ENCODE measurements around the gene GRAMD4.

GRAMD4 gene

GRCh38 chr22:46605117-46605516 lies 15.1 kb upstream of the GRAMD4 start:
- no peak overlapping the region for H3K4me3 ChIP-seq (ENCODE audit: low read length)

GRCh38 chr22:46606886-46607285 lies 13.3 kb upstream of the GRAMD4 start:
- Histone ChIP-seq H3K4me2 (ENCODE audit: low read depth, low read length) (no peak overlapping the region), H3K36me3 (replicated peaks; ENCODE audit: insufficient read depth, low read length) (no peaks in the 10 kb centered on the region), H3K79me2 (ENCODE audit: low read length) (no peaks in the 10 kb centered on the region), H3F3A (ENCODE audit: insufficient read depth, low read length) (no peaks in the 10 kb centered on the region), H3K9me2 (replicated peaks; ENCODE audit: insufficient read depth, low read length) (no peaks in the 10 kb centered on the region), H3K9me3 (replicated peaks; ENCODE audit: insufficient read depth, low read length) (no peaks in the 10 kb centered on the region), H3K27me3 (replicated peaks; ENCODE audit: insufficient read depth, low read length) (no peaks in the 10 kb centered on the region), H3K4me3 (ENCODE audit: low read length) (no peak overlapping the region), H3K27ac (ENCODE audit: low read length) (no peak overlapping the region), H4K20me1 (ENCODE audit: insufficient read depth, low read length) (no peaks in the 10 kb centered on the region), H2AFZ (ENCODE audit: low read length) (no peak overlapping the region), H3K9ac (ENCODE audit: low read length) (no peak overlapping the region), H3K4me1 (ENCODE audit: low read length) (no peaks in the 10 kb centered on the region)
- DNase-seq = no peak
- TF ChIP-seq CTCF (IDR thresholded peaks at IDR 0.05; ENCODE audit: low read length) (no peak), EZH2 (optimal IDR thresholded peaks at IDR 0.05; ENCODE audit: low read depth, low read length) (no peak), EZH2phosphoT487 (IDR thresholded peaks at IDR 0.05; ENCODE audit: low read length) (no peak)

More at GRCh38 chr22:46605117-46605516, 15.1 kb upstream of the GRAMD4 start:
- H3K79me2 ChIP-seq (ENCODE audit: low read length) = no peaks in the 10 kb centered on the region
- H3K27ac ChIP-seq (ENCODE audit: low read length) = no peak overlapping the region
- H3K9me3 ChIP-seq (replicated peaks; ENCODE audit: insufficient read depth, low read length) = no peaks in the 10 kb centered on the region
- H3K9me2 ChIP-seq (replicated peaks; ENCODE audit: insufficient read depth, low read length) = no peaks in the 10 kb centered on the region
- DNase-seq = no peak
- H3K4me1 ChIP-seq (ENCODE audit: low read length) = no peaks in the 10 kb centered on the region
- no peak overlapping the region for H2AFZ ChIP-seq (ENCODE audit: low read length)
- no peaks in the 10 kb centered on the region for H3K27me3 ChIP-seq (replicated peaks; ENCODE audit: insufficient read depth, low read length)
- H3K9ac ChIP-seq (ENCODE audit: low read length) = no peak overlapping the region
- TF ChIP-seq EZH2 (optimal IDR thresholded peaks at IDR 0.05; ENCODE audit: low read depth, low read length) (no peak), EZH2phosphoT487 (IDR thresholded peaks at IDR 0.05; ENCODE audit: low read length) (no peak), CTCF (IDR thresholded peaks at IDR 0.05; ENCODE audit: low read length) (no peak)
- H3K36me3 ChIP-seq (replicated peaks; ENCODE audit: insufficient read depth, low read length) = no peaks in the 10 kb centered on the region
- no peak overlapping the region for H3K4me2 ChIP-seq (ENCODE audit: low read depth, low read length)
- no peaks in the 10 kb centered on the region for H4K20me1 ChIP-seq (ENCODE audit: insufficient read depth, low read length)
- no peaks in the 10 kb centered on the region for H3F3A ChIP-seq (ENCODE audit: insufficient read depth, low read length)

- H3K4me3 ChIP-seq (ENCODE audit: low read length) = no peak overlapping the region
- no peak overlapping the region for H3K27ac ChIP-seq (ENCODE audit: low read length)
- H4K20me1 ChIP-seq (ENCODE audit: insufficient read depth, low read length) = no peaks in the 10 kb centered on the region
- no peaks in the 10 kb centered on the region for H3K9me2 ChIP-seq (replicated peaks; ENCODE audit: insufficient read depth, low read length)
- H3K79me2 ChIP-seq (ENCODE audit: low read length) = no peaks in the 10 kb centered on the region
- no peaks in the 10 kb centered on the region for H3K27me3 ChIP-seq (replicated peaks; ENCODE audit: insufficient read depth, low read length)
- H3F3A ChIP-seq (ENCODE audit: insufficient read depth, low read length) = no peaks in the 10 kb centered on the region
- no peaks in the 10 kb centered on the region for H3K4me1 ChIP-seq (ENCODE audit: low read length)
- DNase-seq = no peak
- H3K9ac ChIP-seq (ENCODE audit: low read length) = no peak overlapping the region
- no peaks in the 10 kb centered on the region for H3K9me3 ChIP-seq (replicated peaks; ENCODE audit: insufficient read depth, low read length)
- TF ChIP-seq EZH2 (optimal IDR thresholded peaks at IDR 0.05; ENCODE audit: low read depth, low read length) = no peak
- TF ChIP-seq EZH2phosphoT487 (IDR thresholded peaks at IDR 0.05; ENCODE audit: low read length) = no peak
- no peak for TF ChIP-seq CTCF (IDR thresholded peaks at IDR 0.05; ENCODE audit: low read length)
- no peak overlapping the region for H2AFZ ChIP-seq (ENCODE audit: low read length)
- no peaks in the 10 kb centered on the region for H3K36me3 ChIP-seq (replicated peaks; ENCODE audit: insufficient read depth, low read length)
- H3K4me2 ChIP-seq (ENCODE audit: low read depth, low read length) = no peak overlapping the region
These were observed 12.6 kb upstream of the GRAMD4 start for GRCh38 chr22:46607483-46608114.

Measured in MM.1S (cell line).